ENCODE measurements around the gene ALG12.

DNA sequence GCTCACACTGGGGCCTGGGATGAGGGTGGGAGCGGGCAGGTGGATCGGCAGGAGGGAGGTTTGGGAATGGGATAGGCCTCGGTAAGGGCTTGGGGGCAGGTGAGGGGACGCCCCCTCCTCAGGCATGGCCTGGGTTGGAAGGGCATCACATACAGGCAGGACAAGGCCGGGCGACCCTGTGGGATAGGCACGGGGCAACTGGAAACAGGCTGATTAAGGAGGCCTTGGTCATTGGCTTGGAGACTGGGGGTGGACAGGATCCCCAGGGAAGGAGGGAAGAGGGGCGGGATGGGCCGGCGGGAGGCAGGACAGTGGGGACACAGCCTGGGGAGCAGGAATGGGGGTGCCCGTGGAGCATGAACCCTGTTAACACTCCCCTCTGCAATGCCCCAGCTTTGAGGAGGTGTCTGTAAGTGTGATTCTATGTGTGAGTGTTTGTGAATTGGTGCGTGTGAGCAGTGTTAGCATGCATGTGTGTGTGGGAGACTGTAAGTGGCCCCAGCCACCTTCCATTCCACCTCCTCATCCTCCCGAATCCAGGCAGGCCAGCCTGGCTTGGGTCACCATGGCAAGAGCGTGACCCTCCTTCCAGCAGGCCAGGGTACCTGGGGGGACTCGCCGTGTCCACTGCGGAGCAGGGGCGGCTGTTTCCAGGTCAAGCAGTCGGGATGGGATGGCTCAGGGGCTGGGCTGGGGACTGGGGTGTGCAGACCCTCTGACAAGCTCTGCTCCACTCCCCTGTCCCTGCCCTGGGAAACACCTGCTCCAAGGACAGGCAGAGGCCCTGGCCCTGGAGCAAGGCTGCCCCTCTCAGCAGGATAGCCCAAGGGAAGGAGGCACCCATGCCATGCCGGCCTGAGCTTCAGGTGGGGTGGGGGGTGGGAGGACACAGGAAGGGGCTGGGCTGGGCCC lies 38.9 kb upstream of the ALG12 start:
- TF ChIP-seq, protein P1, sequence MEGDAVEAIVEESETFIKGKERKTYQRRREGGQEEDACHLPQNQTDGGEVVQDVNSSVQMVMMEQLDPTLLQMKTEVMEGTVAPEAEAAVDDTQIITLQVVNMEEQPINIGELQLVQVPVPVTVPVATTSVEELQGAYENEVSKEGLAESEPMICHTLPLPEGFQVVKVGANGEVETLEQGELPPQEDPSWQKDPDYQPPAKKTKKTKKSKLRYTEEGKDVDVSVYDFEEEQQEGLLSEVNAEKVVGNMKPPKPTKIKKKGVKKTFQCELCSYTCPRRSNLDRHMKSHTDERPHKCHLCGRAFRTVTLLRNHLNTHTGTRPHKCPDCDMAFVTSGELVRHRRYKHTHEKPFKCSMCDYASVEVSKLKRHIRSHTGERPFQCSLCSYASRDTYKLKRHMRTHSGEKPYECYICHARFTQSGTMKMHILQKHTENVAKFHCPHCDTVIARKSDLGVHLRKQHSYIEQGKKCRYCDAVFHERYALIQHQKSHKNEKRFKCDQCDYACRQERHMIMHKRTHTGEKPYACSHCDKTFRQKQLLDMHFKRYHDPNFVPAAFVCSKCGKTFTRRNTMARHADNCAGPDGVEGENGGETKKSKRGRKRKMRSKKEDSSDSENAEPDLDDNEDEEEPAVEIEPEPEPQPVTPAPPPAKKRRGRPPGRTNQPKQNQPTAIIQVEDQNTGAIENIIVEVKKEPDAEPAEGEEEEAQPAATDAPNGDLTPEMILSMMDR (conservative IDR thresholded peaks at IDR 0.05 in 1 of 2, IDR thresholded peaks at IDR 0.05 in 1 of 2; ENCODE audit: extremely low read depth in 1 of 2, insufficient read depth in 1 of 2, low read depth in 1 of 2, low read length in 2 of 2), result no peak
- no peak for TF ChIP-seq EZH2 (IDR thresholded peaks at IDR 0.05; ENCODE audit: borderline replicate concordance, low read length)
